ENCODE results near the gene ZNF287. TPM values are rescaled to one million over a fixed set of nuclear protein-coding genes. Genes with fewer than 3 reads are reported as not detected.

ZNF287 gene
- total RNA-seq (2022; extraction: Qiagen RNA extraction): 8.5 to 18.9 TPM (median 13.7 TPM) in 5 replicates

GRCh38 chr17:16568541-16569357 is at the start of gene ZNF287:
Gene ZNF287, minus strand, starts transcription at chr17:16569204. Its CDS starts 1,473 bp downstream, at chr17:16567731.

Other genes with a start within 250 kb of the ZNF287 start
- 135 to 165 TPM (median 156 TPM) in 5 replicates for gene CENPV, start 215.7 kb downstream of the ZNF287 start, total RNA-seq (2022; extraction: Qiagen RNA extraction)
- gene UBB, start 188.1 kb downstream of the ZNF287 start, total RNA-seq (2022; extraction: Qiagen RNA extraction): 1,946 to 2,234 TPM (median 2,087 TPM) in 5 replicates
- 0.19 to 0.90 TPM (median 0.41 TPM) in 5 replicates for gene TRPV2, start 153.6 kb downstream of the ZNF287 start, total RNA-seq (2022; extraction: Qiagen RNA extraction)
- 0.93 to 1.3 TPM (median 1.1 TPM) in 5 replicates for gene LRRC75A, start 77.0 kb downstream of the ZNF287 start, total RNA-seq (2022; extraction: Qiagen RNA extraction)
- gene ZNF624, start 84.6 kb upstream of the ZNF287 start, total RNA-seq (2022; extraction: Qiagen RNA extraction): 1.5 to 2.6 TPM (median 1.7 TPM) in 5 replicates
- gene CCDC144A, start 121.0 kb upstream of the ZNF287 start, total RNA-seq (2022; extraction: Qiagen RNA extraction): 0.70 to 1.6 TPM (median 1.3 TPM) in 5 replicates